ENCODE data around the gene TFF3.

Gene TFF3

DNA sequence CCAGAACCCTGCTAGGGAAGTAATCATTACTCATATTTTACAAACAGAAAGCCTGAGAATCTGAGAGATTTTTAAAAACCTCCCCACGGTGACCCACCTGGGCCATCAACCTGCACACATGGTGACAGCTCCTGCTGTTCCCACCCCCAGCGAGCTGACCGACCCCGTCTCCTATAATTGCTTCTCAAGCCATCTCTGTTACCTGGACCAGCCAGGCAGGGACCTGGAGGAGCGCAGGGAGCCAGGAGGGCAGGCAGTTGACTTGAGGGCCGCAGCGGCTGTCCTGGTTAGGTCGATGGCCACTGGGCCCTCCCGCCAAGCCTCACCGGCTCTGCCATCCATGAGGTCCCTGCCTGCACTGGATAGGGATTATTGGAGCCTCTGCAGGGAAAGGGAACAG lies 27.9 kb upstream of the TFF3 start:
- in situ Hi-C loops (cut with MboI; ENCODE audit: low sequenced_read_pairs, unreplicated experiment), result no loop called here
- DNase-seq (ENCODE audit: low spot score), result no peak
- no peak for TF ChIP-seq CTCF (IDR thresholded peaks at IDR 0.05; ENCODE audit: borderline replicate concordance, control extremely low read depth, extremely low read depth, insufficient read depth, missing control alignments)

DNA sequence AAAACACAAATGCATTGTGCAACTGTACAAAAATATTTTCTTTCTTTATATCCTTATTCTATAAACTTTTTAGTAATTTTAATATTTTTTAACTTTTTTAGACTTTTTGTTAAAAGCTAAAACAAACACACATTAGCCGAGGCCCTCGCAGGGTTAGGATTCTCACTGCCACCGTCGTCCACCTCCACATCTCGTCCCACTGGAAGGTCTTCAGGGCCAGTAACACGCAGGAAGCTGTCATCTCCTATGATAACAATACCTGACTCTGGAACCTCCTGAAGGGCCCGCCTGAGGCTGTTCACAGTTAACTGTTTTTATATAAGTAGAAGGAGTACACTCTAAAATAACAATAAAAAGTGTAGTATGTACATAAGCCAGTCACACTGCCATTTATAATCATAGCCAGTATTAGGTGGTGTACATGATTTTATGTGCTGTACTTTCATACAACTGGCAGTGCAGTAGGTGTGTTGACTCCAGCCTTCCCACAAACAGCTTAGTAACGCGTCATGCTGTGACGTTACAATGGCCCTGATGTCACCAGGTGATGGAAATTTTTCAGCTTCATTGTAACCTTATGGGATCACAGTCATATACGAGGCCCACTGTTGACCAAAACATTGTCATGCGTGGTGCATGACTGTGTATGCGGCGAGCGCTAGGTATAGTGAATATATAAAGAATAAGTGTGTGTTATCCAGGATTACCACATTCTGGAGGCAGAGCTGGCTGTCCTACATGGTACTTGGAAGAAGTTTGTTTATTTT lies 26.8 kb upstream of the TFF3 start:
- DNase-seq (ENCODE audit: low spot score), result no peak
- TF ChIP-seq CTCF (IDR thresholded peaks at IDR 0.05; ENCODE audit: borderline replicate concordance, control extremely low read depth, extremely low read depth, insufficient read depth, missing control alignments), result no peak
- in situ Hi-C loops (cut with MboI; ENCODE audit: low sequenced_read_pairs, unreplicated experiment), result no loop called here

GRCh38 chr21:42340187-42341050 lies 25.2 kb upstream of the TFF3 start:
- no peak for TF ChIP-seq CTCF (IDR thresholded peaks at IDR 0.05; ENCODE audit: borderline replicate concordance, control extremely low read depth, extremely low read depth, insufficient read depth, missing control alignments)
- in situ Hi-C loops (cut with MboI; ENCODE audit: low sequenced_read_pairs, unreplicated experiment), result no loop called here

GRCh38 chr21:42338729-42339715 lies 23.8 kb upstream of the TFF3 start:
- DNase-seq (ENCODE audit: low spot score), result no peak
- in situ Hi-C loops (cut with MboI; ENCODE audit: low sequenced_read_pairs, unreplicated experiment), result no loop called here
- TF ChIP-seq CTCF (IDR thresholded peaks at IDR 0.05; ENCODE audit: borderline replicate concordance, control extremely low read depth, extremely low read depth, insufficient read depth, missing control alignments), result no peak

More at GRCh38 chr21:42340187-42341050, 25.2 kb upstream of the TFF3 start:
- DNase-seq (ENCODE audit: low spot score), result no peak

DNA sequence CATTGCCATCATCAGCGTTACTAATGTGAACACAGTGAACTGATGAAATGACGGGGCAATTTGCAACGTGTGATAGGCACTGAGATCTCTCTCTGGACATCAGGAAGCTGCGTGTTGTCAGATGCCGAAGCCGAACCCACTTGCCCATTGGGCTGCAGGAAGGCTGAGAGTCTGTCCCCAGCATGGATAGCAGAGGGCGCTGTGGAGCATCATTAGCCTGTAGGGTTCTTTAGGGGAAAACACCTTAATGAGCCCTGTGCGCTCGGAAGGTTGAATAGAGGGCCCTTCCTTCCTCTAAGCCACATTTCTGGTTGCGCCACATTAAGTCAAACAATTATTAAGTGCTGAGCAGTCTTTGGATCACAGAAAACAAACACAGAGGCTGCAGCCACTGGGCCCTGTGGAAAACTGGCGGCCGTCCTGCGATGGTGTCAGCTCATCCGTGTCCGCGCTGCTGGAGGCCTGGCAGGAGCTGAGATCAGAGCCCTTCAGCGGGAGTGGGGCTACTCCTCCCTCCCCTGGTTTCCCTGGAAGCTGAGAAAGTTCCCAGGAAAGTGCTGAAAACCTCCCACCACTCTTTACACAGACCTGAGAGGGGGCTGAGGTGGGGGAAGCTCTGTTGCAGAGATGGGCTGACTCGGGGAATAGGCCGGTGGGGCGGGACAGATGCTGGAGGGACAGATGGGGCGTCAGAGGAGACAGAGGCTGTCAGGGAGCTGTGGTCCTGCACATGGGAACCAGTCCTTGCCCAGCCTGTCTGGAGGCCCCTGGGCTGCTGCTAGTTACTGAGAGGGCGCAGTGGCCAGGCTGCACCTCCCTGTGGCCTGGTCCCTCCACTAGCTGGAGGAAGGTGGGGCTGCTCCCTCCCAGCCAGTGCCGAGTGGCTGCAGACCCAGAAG lies 22.9 kb upstream of the TFF3 start:
- peak; percentile 72 for DNase-seq (ENCODE audit: low spot score)
- in situ Hi-C loops (cut with MboI; ENCODE audit: low sequenced_read_pairs, unreplicated experiment), result no loop called here
- TF ChIP-seq CTCF (IDR thresholded peaks at IDR 0.05; ENCODE audit: borderline replicate concordance, control extremely low read depth, extremely low read depth, insufficient read depth, missing control alignments), result peak; percentile 60

Data from GM13976 (cell line).